GM23338 (cell line): ENCODE data around the gene ZDHHC6. TPM values are rescaled to one million over a fixed set of nuclear protein-coding genes. Genes with fewer than 3 reads are reported as not detected.

Experiments
- ATAC-seq: fragments of 200-7000 bp; cut with Tn5 transposase; 3 replicates; pipeline ENCODE4 v1.9.1; 2020
- DNase-seq: peaks from one replicate; pipeline ENCODE4 v3.0.0-alpha.2; 2015; ENCODE audit warnings: low spot score
- H2AFZ ChIP-seq: fragments of 200-600 bp; sonication (generic); 2 replicates; pipeline ENCODE4 v1.8.0; 2016; ENCODE audit warnings: antibody characterized with exemption, mild to moderate bottlenecking, moderate library complexity
- H3F3A ChIP-seq: fragments of 200-600 bp; sonication (generic); replicated peaks from 2 replicates; pipeline ENCODE4 v1.8.0; 2017; ENCODE audit warnings: antibody characterized with exemption, mixed run types, low read depth
- H3K27ac ChIP-seq: fragments of 200-600 bp; sonication (generic); 2 replicates; pipeline ENCODE4 v1.6.1; 2016; ENCODE audit warnings: low read depth
- H3K27me3 ChIP-seq: fragments of 200-600 bp; sonication (generic); 2 replicates; pipeline ENCODE4 v1.8.0; 2016; ENCODE audit warnings: mild to moderate bottlenecking, mixed run types, moderate library complexity; ENCODE audit not compliant: insufficient read depth
- H3K36me3 ChIP-seq: fragments of 200-600 bp; sonication (generic); 2 replicates; pipeline ENCODE4 v1.8.0; 2016; ENCODE audit warnings: mild to moderate bottlenecking; ENCODE audit not compliant: insufficient read depth
- H3K4me1 ChIP-seq: fragments of 200-600 bp; sonication (generic); 2 replicates; pipeline ENCODE4 v1.8.0; 2016; ENCODE audit warnings: mild to moderate bottlenecking, moderate library complexity; ENCODE audit not compliant: insufficient read depth
- H3K4me2 ChIP-seq: fragments of 200-600 bp; sonication (generic); 2 replicates; pipeline ENCODE4 v1.7.1; 2017; ENCODE audit warnings: mixed run types
- H3K4me3 ChIP-seq: fragments of 200-600 bp; sonication (generic); 2 replicates; pipeline ENCODE4 v1.6.1; 2016; ENCODE audit warnings: mixed run types
- H3K79me2 ChIP-seq: fragments of 200-600 bp; sonication (generic); replicated peaks from 2 replicates; pipeline ENCODE4 v1.8.0; 2017; ENCODE audit warnings: mild to moderate bottlenecking; ENCODE audit not compliant: insufficient read depth
- H3K9me2 ChIP-seq: fragments of 200-600 bp; sonication (generic); 2 replicates; pipeline ENCODE4 v1.8.0; 2017; ENCODE audit not compliant: insufficient read depth
- H4K20me1 ChIP-seq: fragments of 200-600 bp; sonication (generic); replicated peaks from 2 replicates; pipeline ENCODE4 v1.8.0; 2017; ENCODE audit warnings: mild to moderate bottlenecking; ENCODE audit not compliant: insufficient read depth
- H3K27ac Mint-ChIP-seq: 2 replicates; pipeline ENCODE4 v1.8.0; 2020; ENCODE audit warnings: inconsistent platforms, mild to moderate bottlenecking, moderate library complexity, mixed read lengths
- H3K27me3 Mint-ChIP-seq: 3 replicates; pipeline ENCODE4 v1.8.0; 2022; ENCODE audit warnings: low read depth, mild to moderate bottlenecking, moderate library complexity, mixed read lengths, inconsistent platforms; ENCODE audit not compliant: insufficient read depth, poor library complexity
- H3K36me3 Mint-ChIP-seq: 3 replicates; pipeline ENCODE4 v1.8.0; 2021; ENCODE audit warnings: low read depth, mild to moderate bottlenecking, inconsistent platforms, moderate library complexity, mixed read lengths
- H3K4me1 Mint-ChIP-seq: 3 replicates; pipeline ENCODE4 v1.8.0; 2020; ENCODE audit warnings: mild to moderate bottlenecking, inconsistent platforms, mixed read lengths
- H3K4me3 Mint-ChIP-seq: 3 replicates; pipeline ENCODE4 v1.8.0; 2021; ENCODE audit warnings: moderate library complexity, mild to moderate bottlenecking, inconsistent platforms, mixed read lengths
- H3K9me3 Mint-ChIP-seq: 3 replicates; pipeline ENCODE4 v1.8.0; 2020; ENCODE audit warnings: moderate library complexity, mild to moderate bottlenecking, inconsistent platforms, mixed read lengths
- CREB1 ChIP-seq: fragments of 250-450 bp; sonication (Bioruptor Pico); IDR thresholded peaks from 2 replicates; pipeline ENCODE4 v1.5.0; 2020; ENCODE audit warnings: low read depth, mild to moderate bottlenecking, moderate library complexity
- CTCF ChIP-seq, 2 experiments: fragments of 200-600 bp in 1 of 2; sonication (generic) in 1 of 2; conservative IDR thresholded peaks; 2 replicates each; pipeline versions ENCODE4 v1.5.1 to v1.6.1; 2016 to 2017; ENCODE audit warnings: antibody characterized with exemption in 2 of 2, low read depth in 2 of 2, mild to moderate bottlenecking in 2 of 2, moderate library complexity in 1 of 2
- ETS1 ChIP-seq: IDR thresholded peaks from 2 replicates; pipeline ENCODE4 v1.6.1; 2016; ENCODE audit warnings: antibody characterized with exemption
- EZH2 ChIP-seq: fragments of 200-600 bp; sonication (generic); IDR thresholded peaks from one replicate; pipeline ENCODE4 v1.8.0; 2017; ENCODE audit warnings: antibody characterized with exemption, mild to moderate bottlenecking, low read depth; ENCODE audit not compliant: unreplicated experiment
- EZH2phosphoT487 ChIP-seq: fragments of 200-600 bp; sonication (generic); IDR thresholded peaks from one replicate; pipeline ENCODE4 v1.8.1; 2018; ENCODE audit warnings: antibody characterized with exemption; ENCODE audit not compliant: unreplicated experiment
- JUNB ChIP-seq: IDR thresholded peaks from one replicate; pipeline ENCODE4 v1.6.1; 2016; ENCODE audit warnings: antibody characterized with exemption; ENCODE audit not compliant: unreplicated experiment
- NANOG ChIP-seq: IDR thresholded peaks from 2 replicates; pipeline ENCODE4 v1.6.1; 2016; ENCODE audit warnings: antibody characterized with exemption, borderline replicate concordance
- POLR2AphosphoS5 ChIP-seq: IDR thresholded peaks from 2 replicates; pipeline ENCODE4 v1.6.1; 2016; ENCODE audit warnings: antibody characterized with exemption, low read depth
- REST ChIP-seq: IDR thresholded peaks from one replicate; pipeline ENCODE4 v1.6.1; 2018; ENCODE audit warnings: antibody characterized with exemption; ENCODE audit not compliant: unreplicated experiment
- STAT1 ChIP-seq: IDR thresholded peaks from one replicate; pipeline ENCODE4 v1.6.1; 2016; ENCODE audit warnings: antibody characterized with exemption; ENCODE audit not compliant: unreplicated experiment
- ZNF114 ChIP-seq: fragments of 250-450 bp; sonication (Bioruptor Pico); IDR thresholded peaks from 2 replicates; pipeline ENCODE4 v1.5.0; 2020; ENCODE audit warnings: mild to moderate bottlenecking, moderate library complexity
- ZNF331 ChIP-seq: fragments of 250-450 bp; sonication (Bioruptor Pico); IDR thresholded peaks from 2 replicates; pipeline ENCODE4 v1.5.0; 2020; ENCODE audit warnings: low read depth, mild to moderate bottlenecking, moderate library complexity
- ZNF462 ChIP-seq: fragments of 250-450 bp; sonication (Bioruptor Pico); IDR thresholded peaks from 2 replicates; pipeline ENCODE4 v1.5.0; 2020; ENCODE audit warnings: mild to moderate bottlenecking, moderate library complexity
- polyA plus RNA-seq: library from polyadenylated mRNA; unstranded; fragments of >200 nt; fragmentation: Nextera tagmentation; extraction: Ambion mirVana; gene quantifications from 2 replicates; pipeline ENCODE4 v1.2.1, GENCODE V29; 2016
- total RNA-seq: library from RNA; depleted of rRNA; stranded (reverse); fragments of >200 nt; shearing (Covaris generic); gene quantifications from 2 replicates; pipeline ENCODE4 v1.2.3, GENCODE V29; 2014

ZDHHC6 gene
- total and polyA plus RNA-seq, 2 experiments from 2014 or later: 24.6 to 33.7 TPM

- H3K36me3 Mint-ChIP-seq: no peaks in the 10 kb centered on the region
- H3K27ac Mint-ChIP-seq: no peak overlapping the region
- DNase-seq (no peak), ATAC-seq (no peak)
- TF ChIP-seq CTCF (conservative IDR thresholded peaks at IDR 0.05; ENCODE audit: low read depth in 2 of 2) (no peak), NANOG (no peak), CREB1 (CRISPR knock-in tag) (no peak), JUNB (no peak), ZNF462 (no peak), STAT1 (no peak), ETS1 (no peak), REST (no peak), EZH2phosphoT487 (no peak), ZNF331 (CRISPR knock-in tag) (no peak), EZH2 (no peak), POLR2AphosphoS5 (no peak), ZNF114 (no peak)
- Histone ChIP-seq H3K4me1 (no peaks in the 10 kb centered on the region), H4K20me1 (no peaks in the 10 kb centered on the region), H3K27me3 (no peaks in the 10 kb centered on the region), H3K27ac (no peak overlapping the region), H3F3A (no peaks in the 10 kb centered on the region), H2AFZ (no peak overlapping the region), H3K79me2 (no peaks in the 10 kb centered on the region), H3K4me2 (no peak overlapping the region), H3K36me3 (no peaks in the 10 kb centered on the region), H3K9me2 (0 out of 2 replicates have a peak, but pooled peaks cover 8% of the 10 kb centered on the region), H3K4me3 (no peak overlapping the region)
- H3K4me3 Mint-ChIP-seq: no peak overlapping the region
- no peaks in the 10 kb centered on the region for H3K27me3 Mint-ChIP-seq
- H3K9me3 Mint-ChIP-seq: no peaks in the 10 kb centered on the region
- H3K4me1 Mint-ChIP-seq: no peaks in the 10 kb centered on the region
Observed at GRCh38 chr10:112407696-112408095, 39.0 kb downstream of the ZDHHC6 start.
